Activated B cell treated with CpG ODN at 0.5 μM for 24 hours (primary cell): ENCODE results near the gene RUFY4. TPM values are rescaled to one million over a fixed set of nuclear protein-coding genes. Genes with fewer than 3 reads are reported as not detected.

Experiments
- ATAC-seq: fragments of 200-7000 bp; cut with Tn5 transposase; one replicate; pipeline ENCODE4 v1.10.0; 2021; ENCODE audit warnings: low read depth, mild to moderate bottlenecking, moderate library complexity
- CTCF ChIA-PET: fragments of 350-600 bp; sonication (Branson Sonifier 250); formaldehyde crosslinking; loops from one replicate; lab custom pipeline; 2021; ENCODE audit warnings: antibody characterized with exemption; lab: Charles Lee
- POLR2A ChIA-PET: fragments of 350-600 bp; sonication (Branson Sonifier 250); formaldehyde crosslinking; loops from one replicate; lab custom pipeline; 2021; ENCODE audit warnings: antibody characterized with exemption; lab: Charles Lee
- DNase-seq: peaks from one replicate; pipeline ENCODE4 v3.0.0; 2022
- H3K27ac Mint-ChIP-seq: one replicate; pipeline ENCODE4 v1.8.0; 2020; ENCODE audit warnings: mixed read lengths
- H3K27me3 Mint-ChIP-seq: one replicate; pipeline ENCODE4 v1.8.0; 2021; ENCODE audit warnings: mixed read lengths
- H3K36me3 Mint-ChIP-seq: one replicate; pipeline ENCODE4 v1.8.0; 2021; ENCODE audit warnings: low read depth, mixed read lengths
- H3K4me1 Mint-ChIP-seq: one replicate; pipeline ENCODE4 v1.8.0; 2021; ENCODE audit warnings: mixed read lengths
- H3K4me3 Mint-ChIP-seq: one replicate; pipeline ENCODE4 v1.8.0; 2020; ENCODE audit warnings: mild to moderate bottlenecking, mixed read lengths
- H3K9me3 Mint-ChIP-seq: one replicate; pipeline ENCODE4 v1.8.0; 2020; ENCODE audit warnings: mixed read lengths
- intact Hi-C: fragments of 100-400 bp; cut with micrococcal nuclease; formaldehyde crosslinking; loops from one replicate; pipeline ENCODE4 v1.15.1; 2024
- total RNA-seq: library from RNA; stranded (reverse); gene quantifications from 2 replicates; pipeline ENCODE4 v1.2.3, GENCODE V29; 2022
- TF ChIP-seq, protein P1 (sequence below): fragments of 200-600 bp; IDR thresholded peaks from one replicate; pipeline ENCODE4 v1.8.0; 2022; ENCODE audit warnings: antibody characterized with exemption, mild to moderate bottlenecking

RUFY4 gene
- total RNA-seq, 1 donor from 2014 or later, result 0.53 TPM

DNA sequence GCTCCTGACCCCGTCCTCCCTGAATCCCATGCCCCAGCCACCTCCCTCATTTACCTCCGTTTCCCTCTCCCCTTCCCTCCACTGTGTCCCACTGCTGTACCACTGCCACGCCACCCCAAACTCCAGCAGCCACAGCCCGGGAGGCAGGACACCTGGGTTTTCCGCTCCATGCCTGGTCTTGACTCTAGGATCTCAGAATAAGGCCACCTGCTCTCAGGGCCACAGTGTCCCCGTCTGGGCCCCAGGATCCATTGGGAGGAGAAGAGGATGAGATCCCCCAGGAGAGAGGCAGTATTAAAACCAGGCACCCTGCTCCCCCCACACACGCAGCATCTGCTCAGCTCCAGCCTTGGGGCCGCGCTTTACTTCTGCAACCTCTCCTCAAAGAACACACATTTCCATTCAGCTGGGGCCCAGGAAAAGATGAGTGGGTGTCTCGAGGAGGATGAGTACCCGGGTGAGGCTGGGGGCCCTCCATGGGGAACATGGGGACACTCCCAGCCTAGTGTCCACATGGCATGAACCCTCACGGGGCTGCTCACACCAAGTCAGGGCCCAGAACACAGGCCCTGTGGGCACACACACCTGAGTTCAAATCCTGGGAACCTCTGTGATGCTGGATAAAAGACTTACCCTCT is 33.5 kb upstream of the RUFY4 start:
- no peak overlapping the region for H3K4me3 Mint-ChIP-seq
- peaks cover 18% of the 10 kb centered on the region for H3K27me3 Mint-ChIP-seq
- TF ChIP-seq, protein P1, sequence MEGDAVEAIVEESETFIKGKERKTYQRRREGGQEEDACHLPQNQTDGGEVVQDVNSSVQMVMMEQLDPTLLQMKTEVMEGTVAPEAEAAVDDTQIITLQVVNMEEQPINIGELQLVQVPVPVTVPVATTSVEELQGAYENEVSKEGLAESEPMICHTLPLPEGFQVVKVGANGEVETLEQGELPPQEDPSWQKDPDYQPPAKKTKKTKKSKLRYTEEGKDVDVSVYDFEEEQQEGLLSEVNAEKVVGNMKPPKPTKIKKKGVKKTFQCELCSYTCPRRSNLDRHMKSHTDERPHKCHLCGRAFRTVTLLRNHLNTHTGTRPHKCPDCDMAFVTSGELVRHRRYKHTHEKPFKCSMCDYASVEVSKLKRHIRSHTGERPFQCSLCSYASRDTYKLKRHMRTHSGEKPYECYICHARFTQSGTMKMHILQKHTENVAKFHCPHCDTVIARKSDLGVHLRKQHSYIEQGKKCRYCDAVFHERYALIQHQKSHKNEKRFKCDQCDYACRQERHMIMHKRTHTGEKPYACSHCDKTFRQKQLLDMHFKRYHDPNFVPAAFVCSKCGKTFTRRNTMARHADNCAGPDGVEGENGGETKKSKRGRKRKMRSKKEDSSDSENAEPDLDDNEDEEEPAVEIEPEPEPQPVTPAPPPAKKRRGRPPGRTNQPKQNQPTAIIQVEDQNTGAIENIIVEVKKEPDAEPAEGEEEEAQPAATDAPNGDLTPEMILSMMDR, result no peak
- ChIA-PET POLR2A (no interaction called here), CTCF (interaction anchor here (0.8 kb wide), 1 partner anchor 13 kb away, joined by 3 read pairs; no protein-coding TSS in a partner anchor)
- DNase-seq, result no peak
- H3K4me1 Mint-ChIP-seq, result peaks cover 10% of the 10 kb centered on the region
- H3K27ac Mint-ChIP-seq, result no peak overlapping the region
- intact Hi-C loops, result no loop called here
- H3K9me3 Mint-ChIP-seq, result no peaks in the 10 kb centered on the region
- ATAC-seq, result no peak
- H3K36me3 Mint-ChIP-seq, result no peaks in the 10 kb centered on the region

DNA sequence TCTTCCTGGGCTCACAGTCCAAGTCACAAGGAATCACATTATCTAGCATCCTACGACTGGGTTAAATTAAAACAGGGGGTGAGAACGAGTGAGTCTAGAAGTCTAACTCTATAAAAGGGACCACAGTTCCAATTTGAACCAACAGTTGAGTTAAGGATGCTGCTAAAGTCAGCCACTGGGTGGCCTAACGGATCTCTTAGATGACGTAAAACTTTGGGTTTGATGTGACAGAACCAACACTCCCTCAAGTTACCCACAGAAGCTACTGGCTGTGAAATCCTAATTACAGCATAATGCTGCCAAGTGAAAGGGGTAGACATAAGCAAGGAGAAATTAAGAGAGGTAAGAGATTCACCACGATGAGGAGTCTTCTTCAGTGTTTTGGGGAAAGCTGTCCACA is 32.7 kb upstream of the RUFY4 start:
- peaks cover 10% of the 10 kb centered on the region for H3K4me1 Mint-ChIP-seq
- no peak overlapping the region for H3K4me3 Mint-ChIP-seq
- H3K36me3 Mint-ChIP-seq, result no peaks in the 10 kb centered on the region
- no peaks in the 10 kb centered on the region for H3K9me3 Mint-ChIP-seq
- POLR2A ChIA-PET, result no interaction called here
- no peak for DNase-seq
- TF ChIP-seq, protein P1, result no peak
- intact Hi-C loops, result no loop called here
- CTCF ChIA-PET, result no interaction called here
- no peak overlapping the region for H3K27ac Mint-ChIP-seq
- H3K27me3 Mint-ChIP-seq, result peaks cover 18% of the 10 kb centered on the region
- ATAC-seq, result no peak

DNA sequence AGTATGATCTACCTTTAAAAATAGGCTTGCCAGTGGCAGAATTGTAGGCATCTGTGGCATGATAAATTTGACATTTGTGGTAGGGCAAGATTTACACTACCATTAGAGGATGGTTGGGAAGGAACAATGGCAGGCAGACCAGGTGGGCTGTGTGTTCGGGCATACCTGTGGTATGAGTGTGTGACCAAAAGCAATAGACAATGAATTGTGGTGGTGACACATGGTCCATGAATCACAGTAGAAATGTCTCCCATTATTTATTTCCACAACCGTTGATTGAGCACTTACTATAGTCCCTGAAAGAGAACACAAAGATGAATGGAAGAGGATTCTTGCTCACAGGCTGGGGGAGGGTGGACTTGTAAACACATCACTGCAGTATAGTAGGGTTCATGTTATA is 29.9 kb upstream of the RUFY4 start:
- no peak for ATAC-seq
- POLR2A ChIA-PET, result no interaction called here

DNA sequence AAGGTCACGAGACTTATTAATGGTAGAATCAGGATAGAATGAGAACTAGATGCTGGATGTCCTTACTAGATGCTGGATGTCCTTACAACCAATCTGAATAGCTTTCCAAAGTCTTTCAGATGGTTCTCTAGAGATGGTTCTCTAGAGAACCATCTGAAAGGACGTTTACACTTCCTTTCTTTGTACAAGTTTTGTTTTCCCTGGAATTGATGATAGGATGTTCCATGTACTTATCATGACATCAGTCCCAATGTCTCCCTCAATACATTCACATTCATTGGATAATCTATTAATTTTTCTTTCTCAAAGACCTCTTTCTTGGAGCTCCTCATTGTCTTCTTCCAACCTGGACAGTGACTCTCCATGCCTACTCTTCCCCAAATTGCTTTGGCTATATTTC is 28.2 kb upstream of the RUFY4 start:
- ChIA-PET CTCF (interaction anchor here (2.8 kb wide), 1 partner anchor 255 kb away, joined by 10 read pairs; no protein-coding TSS in a partner anchor), POLR2A (no interaction called here)
- no peaks in the 10 kb centered on the region for H3K4me1 Mint-ChIP-seq
- H3K4me3 Mint-ChIP-seq, result no peak overlapping the region
- DNase-seq (no peak), ATAC-seq (no peak)
- peaks cover 21% of the 10 kb centered on the region for H3K27me3 Mint-ChIP-seq
- no peak overlapping the region for H3K27ac Mint-ChIP-seq
- no peaks in the 10 kb centered on the region for H3K36me3 Mint-ChIP-seq
- H3K9me3 Mint-ChIP-seq, result peaks cover 8% of the 10 kb centered on the region
- TF ChIP-seq, protein P1, result no peak
- intact Hi-C loops, result no loop called here

More for the DNA sequence above, 29.9 kb upstream of the RUFY4 start:
- CTCF ChIA-PET, result interaction anchor here (1.1 kb wide), 1 partner anchor 254 kb away, joined by 3 read pairs; no protein-coding TSS in a partner anchor
- Mint-ChIP-seq H3K4me3 (no peak overlapping the region), H3K9me3 (no peaks in the 10 kb centered on the region), H3K27me3 (peaks cover 21% of the 10 kb centered on the region), H3K36me3 (no peaks in the 10 kb centered on the region), H3K27ac (no peak overlapping the region), H3K4me1 (peaks cover 8% of the 10 kb centered on the region)
- intact Hi-C loops, result no loop called here
- TF ChIP-seq, protein P1, result no peak
- DNase-seq, result no peak

DNA sequence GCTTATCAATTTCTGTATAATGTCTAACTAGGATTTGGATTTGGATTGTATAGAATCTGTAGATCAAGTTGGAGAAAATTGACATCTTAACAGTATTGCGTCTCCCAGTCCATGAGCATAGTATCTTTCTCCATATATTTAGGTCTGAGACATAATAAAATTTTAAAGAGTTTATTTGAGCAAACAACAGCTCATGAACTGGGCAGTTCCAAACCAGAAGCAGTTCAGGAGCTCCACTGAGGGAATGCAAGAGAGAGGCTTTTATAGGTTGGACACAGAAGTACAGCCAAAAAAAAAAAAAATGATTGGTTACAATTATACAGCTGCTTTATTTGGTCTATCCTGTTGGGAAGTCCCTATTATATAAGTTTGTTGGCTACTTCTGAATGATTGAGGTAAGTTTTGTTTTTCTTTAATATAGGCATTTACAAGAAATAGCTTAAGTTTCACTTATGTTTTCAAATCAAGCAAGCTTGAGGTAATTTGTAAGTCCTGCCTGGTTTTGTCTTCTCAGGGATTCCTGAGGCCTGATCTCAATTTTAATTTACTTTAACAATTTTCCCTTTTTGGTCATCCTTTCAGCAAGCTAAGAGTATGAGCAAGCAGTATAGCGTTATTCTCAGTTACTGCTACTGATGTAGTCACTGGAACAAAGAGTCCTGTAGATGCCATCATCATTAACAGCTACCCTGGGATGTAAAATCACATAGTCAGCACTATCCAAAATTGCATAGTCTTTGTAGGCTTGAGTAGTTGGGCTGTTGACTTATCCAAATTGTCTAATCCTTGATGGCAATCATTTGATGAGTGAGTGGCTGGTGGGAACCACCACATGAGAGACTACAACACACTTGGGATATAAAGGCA is 27.5 kb upstream of the RUFY4 start:
- DNase-seq (no peak), ATAC-seq (no peak)
- peaks cover 8% of the 10 kb centered on the region for H3K9me3 Mint-ChIP-seq
- TF ChIP-seq, protein P1, result no peak
- peaks cover 21% of the 10 kb centered on the region for H3K27me3 Mint-ChIP-seq
- no peak overlapping the region for H3K4me3 Mint-ChIP-seq
- H3K27ac Mint-ChIP-seq, result no peak overlapping the region
- peaks cover 4% of the 10 kb centered on the region for H3K4me1 Mint-ChIP-seq
- H3K36me3 Mint-ChIP-seq, result no peaks in the 10 kb centered on the region
- CTCF ChIA-PET, result interaction anchor here (2.8 kb wide), 1 partner anchor 255 kb away, joined by 10 read pairs; no protein-coding TSS in a partner anchor
- POLR2A ChIA-PET, result no interaction called here
- intact Hi-C loops, result no loop called here
